GM21717 (cell line): ENCODE results near the gene USP32.

Experiments used
- ATAC-seq: cut with Tn5 transposase; IDR thresholded peaks from one replicate; pipeline ENCODE4 v1.9.1; 2021; ENCODE audit warnings: mild to moderate bottlenecking, moderate library complexity; ENCODE audit not compliant: unreplicated experiment

The USP32 gene

GRCh38 chr17:60159479-60159866, 232.5 kb downstream of the USP32 start:
- no peak for ATAC-seq

GRCh38 chr17:60158751-60159478, 233.0 kb downstream of the USP32 start:
- no peak for ATAC-seq

DNA sequence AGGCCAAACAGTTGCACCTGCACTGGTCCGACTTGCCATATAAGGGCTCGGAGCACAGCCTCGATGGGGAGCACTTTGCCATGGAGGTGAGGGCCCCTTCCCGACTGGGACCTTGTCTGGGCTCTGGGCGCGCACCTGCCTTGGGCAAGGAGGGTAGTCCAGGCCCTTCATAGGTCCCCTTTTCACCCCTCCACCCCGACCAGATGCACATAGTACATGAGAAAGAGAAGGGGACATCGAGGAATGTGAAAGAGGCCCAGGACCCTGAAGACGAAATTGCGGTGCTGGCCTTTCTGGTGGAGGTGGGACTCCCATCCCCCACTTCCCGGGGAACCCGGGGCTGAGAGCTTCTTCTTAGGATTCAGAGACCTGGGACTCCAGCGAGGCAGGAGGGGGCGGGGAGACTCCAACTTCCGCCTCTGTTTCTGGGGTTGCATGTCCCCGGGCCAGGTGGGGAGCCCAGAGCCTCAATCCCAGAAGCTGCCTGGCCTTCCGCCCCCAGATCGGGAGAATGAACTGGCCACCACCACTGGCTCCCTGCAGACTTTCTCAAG, 234.4 kb downstream of the USP32 start:
- no peak for ATAC-seq

GRCh38 chr17:60156746-60157145, 235.2 kb downstream of the USP32 start:
- no peak for ATAC-seq

- ATAC-seq: no peak
These were observed 236.1 kb downstream of the USP32 start for GRCh38 chr17:60155815-60156214.

DNA sequence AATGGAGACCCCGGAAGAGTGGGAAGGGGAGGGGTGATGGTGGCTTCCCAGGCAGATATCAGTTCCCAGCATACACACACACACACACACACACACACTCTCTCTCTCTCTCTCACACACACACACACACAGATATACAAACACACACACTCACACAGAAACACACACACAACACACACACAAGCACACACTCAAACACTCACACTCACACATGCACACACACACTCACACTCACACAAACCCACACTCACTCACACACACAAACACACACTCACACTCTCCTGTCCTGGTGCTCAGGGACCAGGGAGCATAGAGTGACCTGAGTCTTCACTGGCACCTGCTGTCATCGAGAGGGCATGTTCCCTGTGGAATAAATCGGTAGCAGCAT, 236.5 kb downstream of the USP32 start:
- no peak for ATAC-seq

GRCh38 chr17:60154616-60155426, 237.1 kb downstream of the USP32 start:
- ATAC-seq: no peak

DNA sequence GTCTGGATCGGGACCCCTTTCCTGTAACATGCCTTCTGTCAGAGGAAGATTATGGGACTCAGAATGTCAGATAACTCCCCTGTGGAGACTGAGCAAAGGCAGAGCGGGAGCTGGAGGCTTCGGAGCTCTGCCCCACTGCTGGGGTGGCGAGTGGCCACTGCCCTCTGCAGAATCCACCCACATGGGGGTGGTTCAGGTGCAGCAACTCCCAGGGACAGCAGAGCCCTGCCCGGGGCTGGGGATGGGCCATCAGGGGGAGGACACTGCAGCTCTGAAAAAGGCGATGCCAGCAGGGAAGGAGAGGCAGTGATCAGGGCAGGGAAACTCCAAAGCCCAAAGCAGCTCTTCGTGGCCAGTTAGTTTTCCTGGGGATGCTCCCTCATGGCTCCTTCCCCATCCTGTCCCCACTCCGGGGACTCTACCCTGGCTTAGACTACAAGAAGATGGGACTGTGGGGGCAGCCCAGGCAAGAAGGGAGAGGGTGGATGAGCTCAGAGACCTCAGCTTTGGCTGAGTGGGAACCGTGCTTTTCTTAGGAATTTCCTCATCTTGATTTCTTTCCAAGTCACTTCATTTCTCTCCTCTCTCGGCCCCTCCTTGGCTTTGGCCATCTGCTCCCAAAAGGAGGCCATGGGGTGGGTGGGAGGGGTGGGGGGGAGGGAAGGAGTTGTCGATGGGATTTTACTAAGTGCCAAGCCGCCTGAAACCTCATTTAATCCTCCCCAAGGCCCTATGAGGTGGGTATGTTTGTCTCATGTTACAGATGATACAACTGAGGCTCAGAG, 238.1 kb downstream of the USP32 start:
- no peak for ATAC-seq

DNA sequence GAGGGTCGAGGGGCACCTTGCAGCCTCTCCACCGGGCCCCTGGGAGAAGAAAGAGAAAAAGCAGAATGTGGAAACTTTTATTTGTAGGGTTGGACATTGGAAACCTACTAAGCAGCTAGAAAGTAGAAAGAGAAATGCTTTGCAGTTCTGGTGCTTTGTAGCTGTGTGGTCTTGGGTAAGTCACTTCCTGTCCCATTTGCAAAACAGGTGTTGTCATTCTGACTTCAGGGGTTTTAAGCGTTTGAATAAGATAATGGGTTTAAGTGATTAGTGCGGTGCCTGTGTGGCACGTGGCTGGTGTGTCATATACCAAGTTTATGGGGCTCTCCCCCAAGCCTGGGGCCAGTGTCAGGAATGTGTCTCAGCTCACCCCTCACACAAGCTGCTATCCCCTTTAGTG, 240.6 kb downstream of the USP32 start:
- ATAC-seq: no peak

DNA sequence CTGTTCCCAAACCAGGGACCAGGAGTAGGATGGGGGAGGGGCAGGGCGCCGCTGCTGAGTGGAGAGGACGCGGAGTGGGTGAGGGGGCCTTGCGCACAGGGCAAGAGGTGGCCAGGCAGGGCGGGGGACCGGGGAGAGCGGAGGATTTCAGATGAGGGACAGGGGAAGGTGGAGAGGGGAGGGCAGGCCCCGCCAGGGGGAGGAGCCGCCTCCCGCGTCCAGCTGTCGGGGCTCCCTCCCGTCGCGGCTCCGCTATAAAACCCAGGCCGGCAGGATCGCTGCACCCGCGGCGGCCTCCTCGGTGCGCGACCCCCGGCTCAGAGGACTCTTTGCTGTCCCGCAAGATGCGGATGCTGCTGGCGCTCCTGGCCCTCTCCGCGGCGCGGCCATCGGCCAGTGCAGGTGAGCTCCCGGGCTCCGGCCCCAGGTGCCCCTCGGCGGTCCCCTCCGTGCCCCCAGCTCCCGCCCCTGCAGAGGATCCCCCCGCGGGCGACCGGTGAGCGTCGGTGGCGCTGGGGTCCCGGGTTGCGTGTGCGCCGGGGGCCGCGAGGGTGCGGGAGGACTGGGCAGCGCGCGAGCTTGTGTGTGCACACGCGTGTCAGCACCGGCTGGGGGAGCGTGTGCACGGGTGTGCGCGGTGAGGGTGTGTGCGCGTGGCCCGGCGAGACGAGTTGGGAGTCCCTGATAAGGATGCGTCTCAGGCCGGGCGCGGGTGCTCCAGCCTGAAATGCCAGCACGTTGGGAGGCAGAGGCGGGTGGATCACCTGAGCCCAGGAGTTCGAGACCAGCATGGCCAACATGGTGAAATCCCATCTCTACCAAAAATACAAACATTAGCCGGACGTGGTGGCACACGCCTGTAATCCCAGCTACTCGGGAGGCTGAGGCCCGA, 242.0 kb downstream of the USP32 start, which contains the start of gene CA4:
Gene CA4, plus strand, starts transcription at position 283 of the 892 bp plus-strand sequence. Its CDS starts 62 bp downstream, at position 345.
- ATAC-seq: no peak

DNA sequence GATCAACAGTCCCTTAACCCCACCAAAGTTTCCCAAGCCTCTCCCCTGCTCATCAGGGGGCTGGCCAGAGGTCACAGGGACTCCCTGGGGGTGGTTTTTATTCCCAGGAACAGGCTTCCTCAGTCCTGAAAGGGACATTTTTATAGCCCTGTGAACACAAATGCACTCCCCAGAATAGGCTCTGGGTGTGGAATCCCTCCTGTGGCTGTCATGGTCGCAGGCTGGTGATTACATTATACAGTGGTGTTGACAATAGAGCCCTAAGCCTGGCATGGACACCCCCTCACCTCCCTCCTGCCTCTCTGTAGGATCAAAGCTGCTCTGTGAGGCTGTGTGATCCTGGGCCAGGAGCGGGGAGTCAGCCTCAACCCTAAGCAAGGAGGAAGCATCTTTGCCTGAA, 243.6 kb downstream of the USP32 start:
- no peak for ATAC-seq

DNA sequence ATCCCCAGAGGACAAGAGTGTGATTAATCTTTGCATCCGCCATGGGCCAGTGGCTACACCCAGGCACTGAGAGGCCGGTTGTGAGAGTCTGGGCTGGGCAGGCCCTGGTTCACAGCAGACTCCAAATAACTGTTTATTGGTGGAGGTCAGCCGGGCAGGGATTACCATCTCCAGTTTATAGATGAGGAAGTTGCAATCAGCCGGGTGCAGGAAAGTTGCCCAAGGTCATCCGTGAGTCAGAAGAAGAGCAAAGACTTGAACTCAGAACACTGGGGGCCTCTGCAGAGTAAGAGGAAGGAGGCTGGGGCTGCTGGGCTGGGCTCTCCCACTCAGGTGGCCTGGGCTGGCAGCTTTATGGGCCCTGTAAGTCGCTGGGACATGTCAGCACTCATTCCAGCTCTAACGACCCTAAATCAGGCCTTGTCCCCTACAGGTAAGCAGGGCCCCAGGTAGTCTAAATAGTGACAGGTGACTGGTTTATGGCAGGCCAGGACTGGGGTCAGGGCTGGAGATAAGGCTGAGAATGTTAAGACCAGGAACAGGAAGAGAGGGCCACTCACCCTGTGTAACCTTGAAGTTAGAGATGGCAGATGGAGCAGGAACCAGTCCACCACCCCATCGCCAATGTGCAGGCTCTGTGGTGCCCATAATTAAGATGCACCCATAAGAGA, 244.2 kb downstream of the USP32 start:
- no peak for ATAC-seq

DNA sequence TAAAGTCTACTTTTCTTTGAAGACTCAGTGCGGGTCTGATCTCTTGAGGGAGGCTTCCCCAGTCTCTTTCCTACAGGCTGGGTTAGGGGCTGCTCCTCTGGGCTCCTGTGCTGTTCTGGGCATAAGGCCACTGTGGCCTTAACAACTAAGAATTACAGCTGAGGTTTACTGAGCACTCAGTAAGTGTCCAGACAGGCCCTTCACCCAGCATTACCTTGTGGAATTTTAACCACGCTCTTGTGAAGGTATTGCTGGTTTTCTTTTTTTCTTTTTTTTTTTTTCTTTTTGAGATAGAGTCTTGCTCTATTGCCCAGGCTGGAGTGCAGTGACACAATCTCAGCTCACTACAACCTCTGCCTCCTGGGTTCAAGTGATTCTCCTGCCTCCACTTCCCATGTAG, 245.7 kb downstream of the USP32 start:
- ATAC-seq: no peak

DNA sequence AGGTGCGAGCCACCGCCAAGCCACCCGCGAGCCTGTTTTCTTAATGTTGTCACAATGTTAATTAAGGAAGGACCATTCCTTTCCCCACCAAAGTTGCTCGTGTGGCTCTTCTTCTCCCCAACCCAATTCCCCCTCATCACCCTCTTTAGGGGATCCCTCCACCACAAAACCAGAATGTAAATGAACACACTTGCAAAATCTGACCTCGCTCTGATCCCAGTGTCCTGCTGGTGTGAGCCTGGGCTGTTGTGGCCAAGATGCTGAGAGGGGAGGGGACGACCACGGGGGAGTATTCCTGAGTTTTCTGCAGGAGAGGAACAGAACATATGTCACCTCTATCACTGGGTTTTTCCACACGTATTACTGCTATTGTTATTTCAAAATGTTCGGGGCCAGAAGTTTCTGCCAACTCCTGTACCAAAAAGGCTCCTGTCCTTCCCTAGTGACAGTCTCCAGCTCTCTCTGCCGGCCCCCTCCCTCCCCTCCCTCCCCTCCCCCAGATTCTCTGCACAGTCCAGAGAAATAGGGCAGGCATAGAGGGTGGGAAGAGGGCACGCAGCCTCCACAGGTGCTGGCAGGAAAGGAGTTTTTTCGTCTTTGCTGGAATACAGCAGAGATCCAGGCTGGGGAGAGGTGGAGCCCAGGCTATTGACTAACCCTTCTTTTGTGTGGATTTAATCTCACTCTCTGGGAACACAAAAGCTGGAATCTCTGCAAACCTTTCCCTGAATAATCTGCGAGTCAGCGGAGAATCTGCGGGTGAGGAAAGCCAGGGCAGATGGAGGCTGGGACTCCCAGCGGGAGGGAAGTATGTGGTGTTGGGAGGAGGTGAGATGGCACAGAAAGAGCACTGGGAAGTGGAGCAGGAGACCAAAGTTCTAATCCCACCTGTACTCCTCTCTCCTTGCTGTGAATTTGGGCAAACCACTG, 246.7 kb downstream of the USP32 start:
- no peak for ATAC-seq

DNA sequence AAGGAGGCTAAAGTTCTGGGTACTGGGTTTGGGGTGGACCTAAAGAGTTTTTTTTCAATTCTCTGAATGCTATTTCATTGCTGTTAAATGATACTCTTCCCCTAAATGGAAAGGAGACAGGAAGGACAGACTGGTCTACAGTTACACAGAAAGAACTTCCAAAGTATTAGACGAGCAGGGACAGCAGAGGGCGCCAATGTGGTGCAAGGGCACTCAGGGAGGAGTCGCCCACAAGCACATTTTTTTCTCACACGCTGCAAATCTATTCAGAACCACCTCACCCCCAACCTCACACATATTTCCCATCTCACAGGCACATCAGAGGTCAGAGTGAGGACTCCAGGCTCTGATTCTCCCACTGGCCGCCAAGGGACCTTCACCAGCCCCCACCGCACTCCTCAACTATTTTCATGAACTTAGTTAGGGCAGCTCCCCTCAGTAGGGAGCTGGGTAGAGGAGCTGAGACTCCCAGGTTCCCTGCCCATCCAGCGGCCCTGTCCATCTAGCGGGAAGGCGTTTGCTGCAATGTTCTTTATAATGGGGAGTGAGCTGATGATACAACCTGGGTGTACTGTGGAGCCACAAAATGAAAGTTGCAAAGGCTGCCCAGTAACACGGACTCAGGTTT, 248.9 kb downstream of the USP32 start:
- ATAC-seq: no peak

DNA sequence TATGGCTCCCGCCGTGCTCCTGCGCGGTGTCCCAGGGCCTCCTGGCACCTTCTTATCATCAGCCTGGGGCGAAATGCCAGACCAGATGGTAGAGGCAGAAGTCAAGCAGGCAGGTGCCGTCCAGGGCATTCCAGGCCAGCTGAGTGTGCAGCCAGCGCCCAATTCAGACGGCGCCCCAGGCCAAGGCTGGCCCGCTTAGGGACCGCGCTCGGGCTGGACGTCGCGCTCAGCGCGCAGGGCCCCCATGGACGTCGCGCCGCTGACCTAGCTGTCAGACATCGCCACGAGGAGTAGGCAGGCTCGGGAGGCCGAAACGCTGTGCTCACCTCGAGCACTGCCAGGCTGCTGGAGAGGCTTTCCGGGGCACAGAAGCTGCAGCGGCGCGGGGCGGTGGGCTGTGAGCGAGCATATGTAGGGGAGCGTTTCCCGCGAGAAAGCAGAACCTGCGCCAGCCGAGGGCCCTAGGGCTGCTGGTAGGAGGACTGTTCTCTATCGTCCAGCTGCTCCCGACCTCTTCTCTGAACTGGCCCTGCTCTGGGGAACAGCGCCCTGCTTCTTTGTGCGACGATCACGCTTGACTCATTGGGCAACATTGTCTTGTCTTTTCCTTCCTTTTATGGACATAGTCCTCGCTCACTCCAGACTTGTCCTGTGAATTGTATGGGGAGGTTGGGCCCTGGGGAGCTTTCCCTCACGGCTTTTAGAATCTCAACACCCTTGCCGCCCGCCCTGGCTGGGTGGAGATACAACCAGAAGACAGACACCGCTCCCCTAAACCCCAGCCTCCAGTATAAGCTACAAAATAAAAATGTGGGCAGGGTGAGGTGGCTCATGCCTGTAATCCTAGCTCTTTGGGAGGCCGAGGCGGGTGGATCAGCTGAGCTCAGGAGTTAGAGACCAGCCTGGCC, 250.6 kb downstream of the USP32 start:
- no peak for ATAC-seq
